Endothelial cell of umbilical vein (primary cell): ENCODE data around the gene XDH. TPM values are rescaled to one million over a fixed set of nuclear protein-coding genes. Genes with fewer than 3 reads are reported as not detected.

Experiments used
- BruUV-seq: library from RNA; stranded (reverse); fragments of 400-500 nt; replicated peaks from 2 replicates; lab custom pipeline; 2021; lab: Mats Ljungman, UMichigan
- CTCF ChIA-PET: fragments of 300-600, 350-600 bp; sonication (Branson Sonifier 250); formaldehyde crosslinking; loops from one replicate; lab custom pipeline; 2021; ENCODE audit warnings: antibody characterized with exemption, inconsistent platforms; lab: Charles Lee
- POLR2A ChIA-PET: fragments of 300-600, 350-600 bp; sonication (Branson Sonifier 250); formaldehyde crosslinking; loops from one replicate; lab custom pipeline; 2021; ENCODE audit warnings: antibody characterized with exemption, inconsistent platforms; lab: Charles Lee
- DNase-seq: peaks from one replicate; pipeline ENCODE4 v3.0.0-alpha.2; 2011; ENCODE audit warnings: low read depth, low spot score
- FAIRE-seq: peaks from 2 replicates; lab custom pipeline; 2011; peaks lifted over from hg19 to GRCh38; lab: Jason Lieb, UNC
- H2AFZ ChIP-seq: 2 replicates; pipeline ENCODE4 v1.6.0; 2012; ENCODE audit warnings: low read depth, low read length, control low read depth, inconsistent platforms
- H3K27ac ChIP-seq: 2 replicates; pipeline ENCODE4 v1.5.1; 2011; ENCODE audit warnings: low read depth, mild to moderate bottlenecking, control low read depth, low read length, moderate library complexity; ENCODE audit not compliant: insufficient read depth
- H3K27me3 ChIP-seq, 2 experiments: 2 replicates each; pipeline versions ENCODE4 v1.6.0 to v1.6.1; 2011; ENCODE audit warnings: low read length in 2 of 2, mixed read lengths in 1 of 2; ENCODE audit not compliant: control insufficient read depth in 2 of 2, insufficient read depth in 2 of 2
- H3K36me3 ChIP-seq, 2 experiments: 2 replicates in 1 of 2; 3 replicates in 1 of 2; pipeline ENCODE4 v1.5.1; 2011; ENCODE audit warnings: low read length in 2 of 2, mild to moderate bottlenecking in 1 of 2, moderate library complexity in 1 of 2; ENCODE audit not compliant: control insufficient read depth in 2 of 2, insufficient read depth in 2 of 2; ENCODE audit errors: extremely low read depth in 1 of 2
- H3K4me1 ChIP-seq: 3 replicates; pipeline ENCODE4 v1.5.1; 2011; ENCODE audit warnings: mild to moderate bottlenecking, low read length; ENCODE audit not compliant: control insufficient read depth, insufficient read depth; ENCODE audit errors: extremely low read depth
- H3K4me2 ChIP-seq: 2 replicates; pipeline ENCODE4 v1.6.1; 2011; ENCODE audit warnings: low read length, control low read depth, mixed read lengths; ENCODE audit not compliant: insufficient read depth
- H3K4me3 ChIP-seq, 3 experiments: fragments of 200-600 bp in 1 of 3; sonication (generic), shearing (Covaris generic) in 1 of 3; replicated peaks in 1 of 3; 2 replicates each; pipeline ENCODE4 v1.5.1; 2011 to 2016; ENCODE audit warnings: control low read depth in 3 of 3, low read length in 3 of 3, mild to moderate bottlenecking in 2 of 3, inconsistent platforms in 1 of 3, low read depth in 1 of 3, moderate library complexity in 1 of 3; ENCODE audit not compliant: insufficient read depth in 1 of 3
- H3K79me2 ChIP-seq: 2 replicates; pipeline ENCODE4 v1.6.0; 2012; ENCODE audit warnings: low read length, inconsistent platforms; ENCODE audit not compliant: control insufficient read depth, insufficient read depth
- H3K9ac ChIP-seq: replicated peaks from 2 replicates; pipeline ENCODE3; 2011; ENCODE audit warnings: low read length, control low read depth; ENCODE audit not compliant: insufficient read depth; ENCODE audit errors: extremely low read depth
- H3K9me1 ChIP-seq: replicated peaks from 3 replicates; pipeline ENCODE4 v1.6.0; 2011; ENCODE audit warnings: mild to moderate bottlenecking, low read length; ENCODE audit not compliant: control insufficient read depth, insufficient read depth; ENCODE audit errors: extremely low read depth
- H3K9me3 ChIP-seq: replicated peaks from 2 replicates; pipeline ENCODE4 v1.5.1; 2012; ENCODE audit warnings: low read length, inconsistent platforms; ENCODE audit not compliant: control insufficient read depth, insufficient read depth
- H4K20me1 ChIP-seq: replicated peaks from 2 replicates; pipeline ENCODE3; 2011; ENCODE audit warnings: mild to moderate bottlenecking, low read length; ENCODE audit not compliant: control insufficient read depth, insufficient read depth; ENCODE audit errors: extremely low read depth
- CTCF ChIP-seq, 2 donors: IDR thresholded peaks; 1 replicate in 1 of 2; 2 replicates in 1 of 2; pipeline ENCODE4 v1.5.1; 2011; ENCODE audit warnings: low read length in 2 of 2, mild to moderate bottlenecking in 2 of 2, moderate library complexity in 2 of 2, control low read depth in 1 of 2, inconsistent platforms in 1 of 2, low read depth in 1 of 2; ENCODE audit not compliant: insufficient read depth in 1 of 2; ENCODE audit errors: extremely low read depth in 1 of 2
- EZH2 ChIP-seq: IDR thresholded peaks from 2 replicates; pipeline ENCODE4 v1.6.1; 2012; ENCODE audit warnings: borderline replicate concordance, low read depth, mild to moderate bottlenecking, moderate library complexity, low read length, inconsistent platforms; ENCODE audit not compliant: severe bottlenecking
- FOS ChIP-seq: IDR thresholded peaks from 2 replicates; pipeline ENCODE4 v1.6.1; 2011; ENCODE audit warnings: mild to moderate bottlenecking, low read length, moderate library complexity, borderline replicate concordance; ENCODE audit not compliant: insufficient read depth
- GATA2 ChIP-seq: IDR thresholded peaks from 2 replicates; pipeline ENCODE4 v1.7.0; 2011; ENCODE audit warnings: low read depth, mild to moderate bottlenecking, moderate library complexity, mixed read lengths, low read length; ENCODE audit not compliant: insufficient read length, insufficient read depth
- JUN ChIP-seq: IDR thresholded peaks from 2 replicates; pipeline ENCODE4 v1.6.1; 2011; ENCODE audit warnings: borderline replicate concordance, low read depth; ENCODE audit not compliant: insufficient read length, insufficient read depth
- MAX ChIP-seq: IDR thresholded peaks from 2 replicates; pipeline ENCODE4 v1.6.1; 2011; ENCODE audit not compliant: insufficient read depth, insufficient read length
- MYC ChIP-seq: IDR thresholded peaks from one replicate; pipeline ENCODE4 v1.6.1; 2011; ENCODE audit warnings: mild to moderate bottlenecking, low read depth, low read length
- POLR2A ChIP-seq: IDR thresholded peaks from 2 replicates; pipeline ENCODE4 v1.6.1; 2012; ENCODE audit warnings: low read depth, mild to moderate bottlenecking, control low read depth, low read length
- POLR2AphosphoS5 ChIP-seq: IDR thresholded peaks from 2 replicates; pipeline ENCODE4 v1.6.1; 2012; ENCODE audit warnings: low read depth, mild to moderate bottlenecking, control low read depth, low read length, moderate library complexity; ENCODE audit not compliant: insufficient read depth
- dilution Hi-C: fragments of 300-500 bp; cut with MboI; formaldehyde crosslinking; loops from one replicate; pipeline ENCODE4 v1.15.0; 2019; ENCODE audit warnings: low sequenced_read_pairs; ENCODE audit not compliant: extremely low pct_ligation_motif_present
- intact Hi-C: fragments of 100-400 bp; cut with micrococcal nuclease; formaldehyde crosslinking; loops from one replicate; pipeline ENCODE4 v1.10.0; 2022
- polyA plus RNA-seq, 4 experiments: library from polyadenylated mRNA; depleted of rRNA in 3 of 4; stranded (reverse) in 3 of 4; unstranded in 1 of 4; fragments of >200 nt; gene quantifications; 2 replicates each; pipeline versions ENCODE4 v1.2.1 to v1.2.3, GENCODE V29; 2011 to 2012; ENCODE audit warnings: missing spikeins in 1 of 4
- total RNA-seq: library from RNA; stranded (reverse); gene quantifications from 2 replicates; pipeline ENCODE4 v1.2.3, GENCODE V29; 2021

XDH gene
- total and polyA plus RNA-seq, 2 donors (not counting 3 experiments of a cell fraction or from before 2014, with no cell fraction given) = not detected

- Histone ChIP-seq H3K79me2 (no peaks in the 10 kb centered on the region), H3K27me3 (peaks cover 0 to 3% of the 10 kb centered on the region in 2 experiments), H3K9ac (no peak overlapping the region), H3K27ac (no peak overlapping the region), H3K9me1 (no peaks in the 10 kb centered on the region), H3K9me3 (no peaks in the 10 kb centered on the region), H4K20me1 (no peaks in the 10 kb centered on the region), H2AFZ (no peak overlapping the region), H3K4me1 (no peaks in the 10 kb centered on the region), H3K36me3 (no peaks in the 10 kb centered on the region), H3K4me3 (no peak overlapping the region), H3K4me2 (no peak overlapping the region)
- intact Hi-C loops (loop anchor here (5.0 kb wide), 1 partner anchor 42 kb away; no protein-coding TSS in a partner anchor), dilution Hi-C loops (loop anchor here (25.0 kb wide), 1 partner anchor 617 kb away; no protein-coding TSS in a partner anchor)
- ChIA-PET CTCF (interaction anchor here (1.2 to 7.6 kb wide), 2 partner anchors 88 to 615 kb away, joined by 3 to 111 read pairs; no protein-coding TSS in a partner anchor), POLR2A (no interaction called here)
- DNase-seq (no peak), FAIRE-seq (no peak)
- no TSS peak for BruUV-seq
- no peak for TF ChIP-seq MAX
- TF ChIP-seq CTCF (IDR thresholded peaks at IDR 0.05; ENCODE audit: extremely low read depth in 1 of 2, insufficient read depth in 1 of 2, low read depth in 1 of 2, low read length in 2 of 2) = no peak
- TF ChIP-seq EZH2 = no peak
- no peak for TF ChIP-seq MYC
- no peak for TF ChIP-seq GATA2
- no peak for TF ChIP-seq FOS
- TF ChIP-seq JUN = no peak
- TF ChIP-seq POLR2AphosphoS5 = no peak
- no peak for TF ChIP-seq POLR2A
Measured at GRCh38 chr2:31329081-31329625, 85.4 kb downstream of the XDH start.
